HG03378 (cell line): ENCODE measurements around the gene GID8.

Source experiments
- ATAC-seq: cut with Tn5 transposase; IDR thresholded peaks from one replicate; pipeline ENCODE4 v1.9.1; 2021; ENCODE audit warnings: mild to moderate bottlenecking, moderate library complexity; ENCODE audit not compliant: unreplicated experiment

The GID8 gene

DNA sequence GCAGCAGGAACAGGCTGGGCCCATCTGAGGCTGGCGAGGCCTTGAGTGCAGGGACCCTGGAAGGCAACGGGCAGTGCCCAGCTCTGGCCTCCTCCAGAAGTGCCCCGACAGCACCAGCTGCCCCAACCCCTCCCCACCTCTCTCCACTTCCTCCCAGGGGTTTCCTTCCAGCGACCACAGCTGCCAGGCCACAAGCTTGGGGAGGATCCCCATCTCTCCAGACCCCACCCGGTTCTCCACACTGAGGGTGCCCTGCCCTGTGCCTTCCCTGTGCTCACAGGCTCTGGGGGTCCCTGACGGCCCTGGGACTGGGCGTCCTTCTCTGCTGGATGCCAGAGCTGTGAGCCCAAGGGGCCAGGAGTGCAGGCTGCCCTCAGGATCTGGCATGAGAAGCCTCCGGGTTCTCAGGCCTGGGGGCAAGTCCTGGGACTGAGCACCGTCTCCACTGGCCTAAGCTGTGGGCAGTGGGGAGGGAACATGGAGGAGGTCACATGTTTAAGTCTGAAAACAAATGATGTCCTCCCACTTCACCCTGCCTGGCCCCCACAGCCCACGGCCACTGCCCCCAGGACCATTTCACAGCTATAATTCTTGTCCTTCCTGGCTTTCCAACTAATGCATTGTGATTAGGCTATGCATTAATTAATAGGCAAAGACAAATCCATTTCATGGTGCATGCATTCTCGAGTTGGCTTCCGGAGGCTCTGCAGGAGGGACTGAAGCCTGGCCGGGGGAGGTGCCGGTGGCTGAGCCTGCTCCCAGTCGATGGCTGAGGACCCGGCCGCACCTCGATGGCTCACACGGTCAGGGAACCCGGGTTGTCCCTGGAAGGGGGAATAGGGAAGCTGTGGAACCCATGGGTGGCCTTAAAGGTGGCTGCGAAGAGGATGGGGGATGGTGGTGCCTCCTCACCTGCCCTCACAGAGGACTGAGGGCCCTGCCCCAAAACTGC lies 44.5 kb downstream of the GID8 start:
- no peak for ATAC-seq

DNA sequence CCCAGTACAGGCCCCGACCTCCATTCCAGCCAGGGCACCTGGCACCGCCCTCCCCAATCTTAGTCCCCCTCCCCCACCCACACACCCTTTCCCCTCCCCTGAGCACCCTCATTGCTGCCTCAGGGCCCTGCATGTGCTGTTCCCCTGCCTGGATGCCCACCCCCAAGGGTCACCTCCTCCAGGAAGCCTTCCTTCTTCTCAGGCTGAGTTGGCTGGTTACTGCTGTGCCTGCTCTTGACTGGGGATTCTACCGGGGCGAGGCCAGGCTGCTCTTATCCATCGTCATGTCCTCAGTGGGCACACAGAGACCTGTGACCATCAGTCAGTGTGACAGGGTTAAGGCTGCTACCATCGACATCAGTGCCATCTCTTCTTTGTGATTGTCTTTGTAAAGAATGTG lies 45.3 kb downstream of the GID8 start:
- no peak for ATAC-seq

DNA sequence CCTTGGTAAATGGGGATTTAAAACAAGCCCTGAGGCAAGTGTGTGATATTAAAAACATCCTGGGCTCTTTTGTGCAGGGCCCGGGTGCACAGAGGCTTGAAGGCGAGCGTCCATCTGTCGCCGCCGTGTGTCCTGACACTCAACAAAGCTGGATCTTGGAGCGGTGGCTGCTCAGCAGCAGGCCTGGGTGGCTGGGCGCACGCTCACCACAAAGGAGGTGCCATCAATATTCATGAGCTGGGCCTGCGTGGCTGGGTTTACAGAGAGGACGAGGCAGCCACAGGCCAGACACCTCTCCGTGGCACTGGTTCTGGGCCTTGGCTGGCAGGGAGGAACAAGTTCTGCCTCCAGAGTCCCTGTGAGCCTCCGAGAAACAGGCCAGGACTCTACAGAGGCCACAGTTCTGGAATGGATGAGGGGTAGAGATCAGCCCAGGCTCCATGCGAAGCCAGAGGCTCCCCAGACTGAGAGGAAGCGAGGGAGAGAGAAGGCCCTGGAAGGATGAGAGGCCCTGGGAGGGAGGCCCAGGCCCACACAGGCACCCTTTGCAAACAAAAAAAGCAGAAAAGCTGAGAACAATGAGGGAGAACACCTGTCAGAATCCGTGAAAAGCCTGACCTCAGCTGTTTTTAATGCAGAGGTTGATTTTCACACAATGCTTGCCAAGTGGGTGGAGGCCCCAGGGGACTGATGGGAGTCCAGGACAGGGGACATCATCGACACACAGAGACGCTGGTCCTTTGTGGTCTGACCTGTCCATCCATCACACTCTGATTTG lies 46.9 kb downstream of the GID8 start:
- ATAC-seq, result no peak

DNA sequence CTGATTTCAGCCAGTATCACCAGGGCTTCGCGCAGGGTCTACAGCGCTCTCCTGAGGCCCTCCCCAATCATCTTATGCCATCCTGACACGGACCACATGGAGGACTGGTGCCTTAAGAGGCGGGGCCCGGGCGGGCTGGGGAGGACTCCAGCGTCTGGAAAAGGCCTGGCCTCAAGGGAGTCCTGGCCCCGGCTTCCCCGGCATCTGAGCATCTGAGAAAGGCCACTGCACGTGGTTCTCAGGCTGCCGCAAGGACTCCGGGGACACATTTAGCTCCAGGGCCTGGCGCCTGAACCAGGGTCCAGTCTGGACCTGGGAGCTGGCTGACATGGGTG lies 47.5 kb downstream of the GID8 start:
- no peak for ATAC-seq

DNA sequence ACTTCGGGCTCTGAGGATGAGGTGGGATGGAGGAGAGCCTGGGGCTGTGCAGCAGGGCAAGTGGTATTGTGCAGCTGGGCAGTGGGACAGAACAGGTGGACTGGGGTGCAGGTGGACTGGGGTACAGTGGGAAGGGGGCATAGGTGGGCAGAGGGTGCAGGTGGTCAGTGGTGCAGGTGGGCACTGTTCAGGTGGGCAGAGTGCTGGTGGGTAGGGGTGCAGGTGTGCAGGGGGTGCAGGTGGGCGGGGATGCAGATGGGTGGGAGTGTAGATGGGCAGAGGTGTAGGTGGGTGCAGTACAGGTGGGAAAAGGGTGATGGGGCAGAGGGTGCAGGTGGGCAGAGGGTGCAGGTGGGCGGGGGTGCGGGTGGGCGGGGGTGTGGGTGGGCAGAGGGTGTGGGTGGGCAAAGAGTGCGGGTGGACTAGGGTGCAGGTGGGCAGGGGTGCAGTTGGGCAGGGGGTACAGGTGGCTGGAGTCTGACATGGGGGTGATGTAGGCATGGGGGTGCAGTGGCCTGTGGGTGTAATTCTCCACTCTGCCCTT lies 48.4 kb downstream of the GID8 start:
- no peak for ATAC-seq

DNA sequence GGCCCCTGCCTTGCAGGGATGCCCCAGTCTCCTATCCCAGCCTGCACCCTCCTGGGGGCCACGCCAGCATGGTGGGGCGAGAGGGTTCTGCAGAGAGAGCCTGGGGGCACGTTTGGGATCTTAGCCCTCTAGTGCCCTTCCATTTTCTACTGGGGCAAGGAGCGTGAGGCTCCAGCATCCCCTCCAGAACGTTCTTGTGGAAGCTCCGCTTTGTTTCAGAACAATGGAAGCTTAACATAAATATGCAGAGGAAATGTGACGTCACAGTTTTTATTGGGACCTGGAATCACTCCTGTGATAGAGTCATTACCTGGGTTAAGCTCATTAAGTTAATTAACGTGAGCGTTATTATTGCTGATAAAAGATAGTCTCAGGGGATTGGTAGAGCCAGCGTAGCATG lies 49.2 kb downstream of the GID8 start:
- ATAC-seq, result no peak

DNA sequence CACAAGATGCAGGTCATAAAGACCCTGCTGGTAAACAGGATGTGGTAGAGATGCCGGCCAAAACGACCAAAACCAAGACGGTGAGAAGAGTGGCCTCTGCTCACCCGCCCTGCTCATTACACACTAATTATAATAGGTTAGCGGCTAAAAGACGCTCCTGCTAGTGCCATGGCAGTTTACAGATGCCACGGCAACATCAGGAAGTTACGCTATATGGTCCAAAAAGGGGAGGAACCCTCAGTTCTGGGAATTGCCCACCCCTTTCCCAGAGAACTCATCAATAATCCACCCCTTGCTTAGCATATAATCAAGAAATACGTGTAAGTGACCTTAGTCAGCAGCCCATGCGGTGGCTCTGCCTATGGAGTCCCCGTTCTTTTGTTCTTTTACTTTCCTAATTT lies 51.3 kb downstream of the GID8 start:
- no peak for ATAC-seq

DNA sequence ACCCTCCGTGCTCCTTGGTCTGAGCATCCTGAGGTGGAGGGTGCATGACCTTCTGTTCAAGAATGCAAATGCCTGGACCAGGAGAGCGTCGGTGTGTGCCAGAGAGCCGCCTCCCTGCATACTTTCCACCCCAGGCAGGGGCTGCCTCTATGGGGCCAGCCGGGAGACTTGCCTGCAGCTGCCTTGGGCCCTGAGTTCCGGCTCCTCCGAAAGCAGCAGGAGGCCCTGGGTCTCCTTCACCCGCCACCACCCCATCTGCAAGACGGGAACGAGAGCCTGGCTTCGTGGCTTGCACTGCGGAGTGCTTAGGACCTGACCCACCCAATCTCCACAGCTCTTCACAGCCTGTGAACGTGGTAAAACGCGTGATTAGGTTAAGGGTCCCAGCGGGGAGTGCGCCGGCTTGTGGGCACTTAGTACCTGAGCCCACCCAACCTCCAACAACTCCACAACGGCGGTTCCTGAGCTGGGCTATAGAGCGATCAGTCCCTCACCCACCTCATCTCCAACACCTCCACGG lies 52.4 kb downstream of the GID8 start:
- no peak for ATAC-seq

DNA sequence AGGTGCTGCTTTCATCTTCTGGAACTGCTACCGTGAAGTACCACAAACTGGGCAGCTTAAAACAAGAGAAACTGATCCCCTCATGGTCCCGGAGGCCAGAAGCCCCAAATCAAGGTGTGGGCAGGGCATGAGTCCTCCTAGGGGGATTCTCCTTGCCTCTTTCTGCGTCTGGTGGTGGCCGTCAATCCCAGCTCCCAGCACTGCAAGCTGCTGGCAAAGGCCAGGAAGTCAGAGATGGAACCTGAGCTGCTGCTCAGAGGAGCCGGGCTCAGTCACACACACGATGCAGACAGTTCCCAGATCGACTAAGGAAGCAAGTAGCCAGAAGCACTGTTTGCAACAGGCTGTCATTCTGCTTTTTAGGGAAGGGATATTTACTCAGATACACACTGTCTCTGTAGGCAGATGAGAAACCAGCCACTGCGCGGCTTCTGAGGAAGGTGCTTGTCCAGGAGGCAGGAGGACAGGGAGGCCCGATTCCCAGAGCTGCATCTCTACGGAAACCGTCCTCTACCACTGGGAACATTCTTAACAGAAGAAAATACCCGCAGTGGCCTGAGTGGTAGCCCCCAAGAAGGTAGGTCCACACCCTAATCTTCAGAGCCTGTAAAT lies 53.4 kb downstream of the GID8 start:
- no peak for ATAC-seq

DNA sequence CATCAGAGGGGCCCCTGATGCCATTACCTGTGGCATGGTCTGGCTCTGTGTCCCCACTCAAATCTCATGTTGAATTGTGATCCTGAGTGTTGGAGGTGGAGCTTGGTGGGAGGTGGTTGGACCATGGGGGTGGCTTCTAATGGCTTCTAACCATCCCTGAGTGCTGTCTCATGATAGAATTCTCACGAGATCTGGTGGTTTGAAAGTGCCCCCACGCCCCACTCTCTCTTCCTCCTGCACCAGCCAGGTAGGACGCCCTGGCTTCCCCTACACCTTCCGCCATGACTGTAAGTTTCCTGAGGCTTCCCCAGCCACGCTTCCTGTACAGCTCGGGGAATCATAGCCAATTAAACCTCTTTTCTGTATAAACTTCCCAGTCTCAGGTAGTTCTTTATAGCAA lies 53.9 kb downstream of the GID8 start:
- no peak for ATAC-seq

DNA sequence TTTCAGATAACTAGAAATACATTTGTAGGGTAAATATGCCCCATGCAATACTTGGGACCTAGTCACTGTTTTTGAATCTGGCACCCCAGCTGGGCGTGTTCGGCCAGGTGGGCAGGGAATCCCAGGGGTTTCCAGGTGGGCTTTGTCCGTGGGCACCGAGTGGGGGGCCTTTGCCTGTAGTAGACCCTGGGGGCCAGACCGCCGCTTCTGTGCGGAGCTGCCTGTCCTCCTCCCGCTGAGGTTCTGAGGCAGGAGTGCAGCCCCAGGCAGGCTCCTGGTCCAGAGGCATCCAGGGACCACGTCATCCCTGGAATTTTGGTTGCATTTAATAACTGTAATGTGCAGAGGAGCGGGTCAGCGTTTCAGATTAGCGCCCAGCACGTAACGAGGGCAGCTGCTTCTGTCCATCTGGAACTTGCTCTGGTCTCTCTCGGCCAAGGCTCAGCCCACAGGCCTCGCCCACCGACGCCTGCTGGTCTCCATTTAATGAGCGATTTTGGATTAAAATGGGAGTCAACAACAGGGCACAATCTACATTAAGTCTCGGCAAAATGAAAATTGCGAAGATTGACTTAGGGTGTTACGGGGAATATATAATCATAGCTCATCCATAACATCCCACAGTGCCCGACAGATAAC lies 56.0 kb downstream of the GID8 start:
- ATAC-seq, result no peak

DNA sequence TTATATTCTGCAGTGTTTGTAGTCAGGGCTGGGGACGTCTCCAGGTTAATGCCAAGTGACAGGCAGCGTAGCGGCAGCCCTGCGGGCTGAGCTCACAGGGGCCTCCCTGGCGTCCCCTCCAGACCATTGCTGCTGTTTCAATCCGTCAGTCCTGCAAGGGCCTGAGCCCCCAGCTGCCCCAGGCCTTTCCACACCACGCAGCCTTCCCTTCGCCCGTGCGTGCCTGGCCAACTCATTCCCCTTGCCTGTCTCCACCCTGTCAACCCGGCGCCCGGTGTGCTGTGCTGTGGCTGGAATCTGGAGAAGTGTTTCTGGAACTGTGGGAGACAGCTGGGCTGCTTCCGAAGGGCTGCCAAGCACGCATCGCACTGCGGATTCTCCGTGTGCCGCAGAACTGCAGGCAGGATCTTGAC lies 56.9 kb downstream of the GID8 start:
- no peak for ATAC-seq

DNA sequence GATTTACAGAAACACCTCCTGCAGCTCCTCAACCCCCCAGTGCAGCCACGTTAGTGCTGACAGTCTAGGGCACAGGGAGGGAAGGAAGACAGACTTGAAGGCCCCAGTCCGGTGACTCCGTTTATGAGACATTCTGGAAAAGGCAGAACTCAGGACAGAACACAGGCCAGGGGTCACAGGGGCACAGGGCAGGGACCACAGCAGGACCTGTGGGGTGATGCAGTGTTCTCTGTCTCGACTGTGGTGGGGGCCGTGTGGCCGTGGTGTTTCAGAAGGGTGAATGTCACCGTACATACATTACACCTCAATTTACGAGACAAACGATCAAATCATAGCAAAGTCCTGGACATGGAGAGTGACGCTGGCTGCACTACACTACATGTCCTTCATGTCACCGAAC lies 57.5 kb downstream of the GID8 start:
- no peak for ATAC-seq

DNA sequence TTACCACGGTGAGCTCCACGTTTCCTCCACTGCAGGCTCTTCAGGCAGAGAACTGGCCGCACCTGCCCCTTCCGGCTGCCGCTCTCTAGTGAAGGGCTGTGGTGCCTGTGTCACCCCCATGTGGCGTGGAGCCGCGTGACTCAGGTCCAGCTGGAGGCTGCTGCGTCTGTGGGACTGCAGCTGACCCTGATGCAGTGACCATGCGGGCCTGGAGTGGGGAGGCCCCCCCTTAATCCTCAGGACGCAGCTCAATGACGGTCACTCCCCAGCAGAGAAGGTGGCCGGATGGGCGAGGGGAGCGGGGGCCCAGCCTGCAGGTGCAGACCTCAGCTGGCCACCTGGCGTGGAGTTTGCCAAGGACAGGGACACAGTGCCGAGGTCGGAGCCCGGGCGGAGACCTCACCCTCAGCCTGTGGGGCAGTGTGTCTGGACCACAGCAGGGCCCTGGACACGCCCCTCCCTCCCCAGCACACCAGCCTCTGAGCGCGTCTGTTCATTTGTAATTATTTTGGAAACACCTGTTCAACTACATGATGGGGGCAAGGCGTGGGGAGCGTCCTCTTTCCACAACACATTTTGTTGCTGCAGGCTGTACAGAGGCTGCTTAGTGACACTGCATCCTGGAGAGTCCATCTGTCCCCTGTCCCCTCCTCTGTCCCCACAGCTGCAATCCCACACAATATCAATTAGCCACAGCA lies 58.1 kb downstream of the GID8 start:
- ATAC-seq, result no peak

DNA sequence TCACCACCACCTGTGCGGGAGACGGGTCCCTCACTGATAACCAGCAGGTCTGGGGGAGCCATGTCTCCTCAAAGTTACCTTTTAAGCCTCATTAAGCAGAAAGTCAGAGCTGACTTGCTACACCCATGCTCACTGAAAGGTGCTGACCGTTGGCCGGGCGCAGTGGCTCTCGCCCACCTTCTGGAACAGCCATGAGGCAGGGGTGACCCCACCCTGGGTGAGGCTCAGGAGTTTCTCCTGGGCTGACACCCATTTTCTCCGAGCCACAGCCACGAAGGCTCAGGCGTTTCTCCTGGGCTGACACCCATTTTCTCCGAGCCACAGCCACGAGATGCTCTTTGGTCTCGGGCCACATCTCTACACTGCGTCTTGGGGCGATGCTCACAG lies 58.6 kb downstream of the GID8 start:
- no peak for ATAC-seq

DNA sequence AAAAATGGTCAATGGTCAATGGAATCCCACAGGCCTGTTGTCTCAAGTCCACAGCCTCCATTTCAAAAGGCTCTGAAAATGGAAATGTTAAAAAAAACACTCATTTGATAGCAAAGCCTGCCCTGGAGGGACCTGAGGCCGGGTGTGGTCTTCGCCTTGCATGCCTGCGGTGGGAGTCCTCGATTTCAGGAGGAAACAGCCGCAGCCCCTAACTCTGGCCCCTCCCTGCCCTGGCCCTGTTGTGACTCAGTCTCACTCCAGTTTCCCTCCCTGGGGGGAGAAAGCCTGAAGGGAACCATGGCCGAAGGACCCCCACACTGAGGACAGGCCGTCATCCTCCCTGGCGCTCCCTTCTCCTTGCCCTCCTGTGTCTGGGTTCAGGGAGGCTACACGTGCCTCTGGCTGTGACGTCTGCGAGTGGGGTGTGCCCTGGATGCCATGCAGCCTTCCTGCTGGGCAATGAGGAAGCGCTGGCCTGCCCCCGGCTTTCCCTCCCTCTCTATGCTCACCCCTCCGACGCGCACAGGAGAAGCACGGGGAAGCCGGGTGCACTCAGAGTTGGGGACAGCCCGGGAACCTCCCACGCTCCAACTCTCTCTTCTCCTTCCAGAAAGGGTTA lies 59.6 kb downstream of the GID8 start:
- ATAC-seq, result no peak
